MM.1S (cell line): ENCODE data around the gene ZNF792.

ENCODE experiments used
- DNase-seq: peaks from one replicate; pipeline ENCODE4 v3.0.0-alpha.2; 2015
- H2AFZ ChIP-seq: fragments of 300-600 bp; sonication (generic); 2 replicates; pipeline ENCODE4 v1.6.0; 2016; ENCODE audit warnings: antibody characterized with exemption, low read length
- H3F3A ChIP-seq: fragments of 300-600 bp; sonication (generic); 2 replicates; pipeline ENCODE4 v1.6.1; 2016; ENCODE audit warnings: mild to moderate bottlenecking, antibody characterized with exemption, low read length, moderate library complexity, mixed read lengths; ENCODE audit not compliant: insufficient read depth
- H3K27ac ChIP-seq: fragments of 300-600 bp; sonication (generic); 2 replicates; pipeline ENCODE4 v1.5.1; 2016; ENCODE audit warnings: mild to moderate bottlenecking, low read length
- H3K27me3 ChIP-seq: fragments of 300-600 bp; sonication (generic); replicated peaks from 2 replicates; pipeline ENCODE4 v1.6.0; 2016; ENCODE audit warnings: low read length; ENCODE audit not compliant: insufficient read depth
- H3K36me3 ChIP-seq: fragments of 300-600 bp; sonication (generic); replicated peaks from 2 replicates; pipeline ENCODE4 v1.6.1; 2016; ENCODE audit warnings: mild to moderate bottlenecking, low read length, mixed read lengths; ENCODE audit not compliant: insufficient read depth
- H3K4me1 ChIP-seq: fragments of 300-600 bp; sonication (generic); 2 replicates; pipeline ENCODE4 v1.6.1; 2016; ENCODE audit warnings: low read length, mixed read lengths
- H3K4me2 ChIP-seq: fragments of 300-600 bp; sonication (generic); 2 replicates; pipeline ENCODE4 v1.6.0; 2016; ENCODE audit warnings: low read depth, low read length
- H3K4me3 ChIP-seq: fragments of 300-600 bp; sonication (generic); 2 replicates; pipeline ENCODE4 v1.5.1; 2016; ENCODE audit warnings: low read length, mixed read lengths
- H3K79me2 ChIP-seq: fragments of 300-600 bp; sonication (generic); 2 replicates; pipeline ENCODE4 v1.6.1; 2016; ENCODE audit warnings: mixed run types, low read length, mixed read lengths
- H3K9ac ChIP-seq: fragments of 300-600 bp; sonication (generic); 2 replicates; pipeline ENCODE4 v1.6.1; 2016; ENCODE audit warnings: low read length, mixed read lengths
- H3K9me2 ChIP-seq: fragments of 300-600 bp; sonication (generic); replicated peaks from 2 replicates; pipeline ENCODE4 v1.6.1; 2016; ENCODE audit warnings: mild to moderate bottlenecking, low read length, mixed read lengths; ENCODE audit not compliant: insufficient read depth
- H3K9me3 ChIP-seq: fragments of 300-600 bp; sonication (generic); replicated peaks from 2 replicates; pipeline ENCODE4 v1.6.1; 2016; ENCODE audit warnings: mild to moderate bottlenecking, low read length, mixed read lengths; ENCODE audit not compliant: insufficient read depth
- H4K20me1 ChIP-seq: fragments of 300-600 bp; sonication (generic); 2 replicates; pipeline ENCODE4 v1.6.1; 2016; ENCODE audit warnings: mild to moderate bottlenecking, low read length, moderate library complexity, mixed read lengths; ENCODE audit not compliant: insufficient read depth
- EZH2 ChIP-seq: fragments of 300-600 bp; sonication (generic); optimal IDR thresholded peaks from 2 replicates; pipeline ENCODE3; 2017; ENCODE audit warnings: low read depth, mild to moderate bottlenecking, antibody characterized with exemption, low read length, mixed read lengths
- EZH2phosphoT487 ChIP-seq: fragments of 300-600 bp; sonication (generic); IDR thresholded peaks from 2 replicates; pipeline ENCODE4 v1.6.1; 2018; ENCODE audit warnings: antibody characterized with exemption, low read length
- TF ChIP-seq, protein P1 (sequence below): fragments of 300-600 bp; sonication (generic); IDR thresholded peaks from 2 replicates; pipeline ENCODE4 v1.5.1; 2016; ENCODE audit warnings: antibody characterized with exemption, low read length, mixed read lengths

Gene ZNF792

GRCh38 chr19:34961775-34962686 lies 2.0 kb downstream of the ZNF792 start:
- peaks cover 18% of the 10 kb centered on the region for H3K27me3 ChIP-seq
- no peaks in the 10 kb centered on the region for H3F3A ChIP-seq
- H3K4me2 ChIP-seq = no peak overlapping the region
- H3K9me3 ChIP-seq = 0 out of 2 replicates have a peak, but pooled peaks cover 3% of the 10 kb centered on the region
- H3K36me3 ChIP-seq = no peaks in the 10 kb centered on the region
- H3K27ac ChIP-seq = no peak overlapping the region
- H3K4me3 ChIP-seq = no peak overlapping the region
- H3K4me1 ChIP-seq = no peaks in the 10 kb centered on the region
- no peaks in the 10 kb centered on the region for H3K9me2 ChIP-seq
- no peaks in the 10 kb centered on the region for H3K79me2 ChIP-seq
- H4K20me1 ChIP-seq = no peaks in the 10 kb centered on the region
- no peak for DNase-seq
- H3K9ac ChIP-seq = no peak overlapping the region
- TF ChIP-seq EZH2phosphoT487 (no peak), EZH2 (no peak)
- TF ChIP-seq, protein P1, sequence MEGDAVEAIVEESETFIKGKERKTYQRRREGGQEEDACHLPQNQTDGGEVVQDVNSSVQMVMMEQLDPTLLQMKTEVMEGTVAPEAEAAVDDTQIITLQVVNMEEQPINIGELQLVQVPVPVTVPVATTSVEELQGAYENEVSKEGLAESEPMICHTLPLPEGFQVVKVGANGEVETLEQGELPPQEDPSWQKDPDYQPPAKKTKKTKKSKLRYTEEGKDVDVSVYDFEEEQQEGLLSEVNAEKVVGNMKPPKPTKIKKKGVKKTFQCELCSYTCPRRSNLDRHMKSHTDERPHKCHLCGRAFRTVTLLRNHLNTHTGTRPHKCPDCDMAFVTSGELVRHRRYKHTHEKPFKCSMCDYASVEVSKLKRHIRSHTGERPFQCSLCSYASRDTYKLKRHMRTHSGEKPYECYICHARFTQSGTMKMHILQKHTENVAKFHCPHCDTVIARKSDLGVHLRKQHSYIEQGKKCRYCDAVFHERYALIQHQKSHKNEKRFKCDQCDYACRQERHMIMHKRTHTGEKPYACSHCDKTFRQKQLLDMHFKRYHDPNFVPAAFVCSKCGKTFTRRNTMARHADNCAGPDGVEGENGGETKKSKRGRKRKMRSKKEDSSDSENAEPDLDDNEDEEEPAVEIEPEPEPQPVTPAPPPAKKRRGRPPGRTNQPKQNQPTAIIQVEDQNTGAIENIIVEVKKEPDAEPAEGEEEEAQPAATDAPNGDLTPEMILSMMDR = no peak
- no peak overlapping the region for H2AFZ ChIP-seq

GRCh38 chr19:34960940-34961679 lies 2.9 kb downstream of the ZNF792 start:
- TF ChIP-seq, protein P1 = no peak
- TF ChIP-seq EZH2phosphoT487 (no peak), EZH2 (no peak)
- no peak for DNase-seq
- Histone ChIP-seq H3K36me3 (no peaks in the 10 kb centered on the region), H3K9me2 (no peaks in the 10 kb centered on the region), H3K27ac (no peak overlapping the region), H3K27me3 (peaks cover 11% of the 10 kb centered on the region; the same call in 1 of the 2 replicates), H3F3A (no peaks in the 10 kb centered on the region), H3K9ac (no peak overlapping the region), H3K79me2 (no peaks in the 10 kb centered on the region), H2AFZ (no peak overlapping the region), H3K4me3 (no peak overlapping the region), H3K9me3 (0 out of 2 replicates have a peak, but pooled peaks cover 3% of the 10 kb centered on the region), H4K20me1 (no peaks in the 10 kb centered on the region), H3K4me2 (no peak overlapping the region), H3K4me1 (no peaks in the 10 kb centered on the region)

- Histone ChIP-seq H3K9ac (no peak overlapping the region), H3K36me3 (no peaks in the 10 kb centered on the region), H3K79me2 (no peaks in the 10 kb centered on the region), H2AFZ (no peak overlapping the region), H3K4me2 (no peak overlapping the region), H3K9me3 (0 out of 2 replicates have a peak, but pooled peaks cover 3% of the 10 kb centered on the region), H3K4me3 (no peak overlapping the region), H3K9me2 (no peaks in the 10 kb centered on the region), H3K27me3 (0 out of 2 replicates have a peak, but pooled peaks cover 6% of the 10 kb centered on the region), H3K27ac (no peak overlapping the region), H3K4me1 (no peaks in the 10 kb centered on the region), H4K20me1 (no peaks in the 10 kb centered on the region), H3F3A (no peaks in the 10 kb centered on the region)
- TF ChIP-seq, protein P1 = no peak
- no peak for TF ChIP-seq EZH2
- no peak for TF ChIP-seq EZH2phosphoT487
- DNase-seq = no peak
These were observed 3.8 kb downstream of the ZNF792 start for GRCh38 chr19:34960103-34960805.
